CD4-positive, alpha-beta T cell treated with Interferon alpha-2 for 1 hour (primary cell): Measurements from ENCODE around the gene RNF222.

Experiments used
- DNase-seq, 2 donors: peaks; one replicate each; pipeline ENCODE4 v3.0.0-alpha.2; 2020 to 2022

RNF222 gene, protein sequence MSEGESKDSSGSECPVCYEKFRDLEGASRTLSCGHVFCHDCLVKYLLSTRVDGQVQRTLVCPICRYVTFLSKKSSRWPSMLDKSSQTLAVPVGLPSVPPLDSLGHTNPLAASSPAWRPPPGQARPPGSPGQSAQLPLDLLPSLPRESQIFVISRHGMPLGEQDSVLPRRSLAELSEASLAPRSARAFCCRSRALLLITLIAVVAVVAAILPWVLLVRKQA

DNA sequence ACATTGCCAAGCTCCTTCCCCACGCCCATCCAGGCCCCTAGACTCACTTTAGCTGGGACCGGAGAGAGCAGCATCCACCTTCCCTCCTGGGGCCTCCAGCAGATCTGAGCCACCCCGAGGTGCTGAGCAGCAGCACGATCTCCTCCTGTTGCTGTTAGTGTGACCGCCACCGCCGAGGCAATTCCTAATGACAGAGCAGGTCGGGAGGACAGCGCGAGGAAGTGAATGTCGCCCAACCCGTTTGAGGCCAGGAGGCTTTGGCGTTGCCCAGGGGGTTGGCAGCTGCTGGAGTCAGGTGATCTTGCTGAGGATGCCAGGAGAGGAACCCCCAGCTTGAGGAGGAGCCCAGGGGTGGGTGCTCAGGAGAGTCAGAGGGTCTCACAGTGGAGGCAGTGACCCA is at the start of gene RNF222:
Gene RNF222, minus strand, starts transcription at position 192 of the 400 bp plus-strand sequence. CDS start 4,366 bp downstream, outside the sequence.
- DNase-seq = no peak

DNA sequence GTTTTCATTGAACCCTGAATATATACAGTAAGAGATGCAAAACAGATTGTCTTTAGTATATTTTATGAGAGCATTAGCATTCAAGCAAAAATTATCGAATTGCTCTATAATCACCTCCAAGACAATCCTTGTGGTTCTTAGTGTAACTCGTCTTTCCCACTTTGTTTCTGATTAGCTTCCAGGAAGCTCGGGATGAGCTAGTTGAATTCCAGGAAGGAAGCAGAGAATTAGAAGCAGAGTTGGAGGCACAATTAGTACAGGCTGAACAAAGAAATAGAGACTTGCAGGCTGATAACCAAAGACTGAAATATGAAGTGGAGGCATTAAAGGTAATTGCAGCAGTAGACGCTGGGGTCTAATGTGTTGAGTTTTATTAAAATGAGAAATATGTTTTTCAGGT is 47.9 kb upstream of the RNF222 start:
- no peak for DNase-seq

DNA sequence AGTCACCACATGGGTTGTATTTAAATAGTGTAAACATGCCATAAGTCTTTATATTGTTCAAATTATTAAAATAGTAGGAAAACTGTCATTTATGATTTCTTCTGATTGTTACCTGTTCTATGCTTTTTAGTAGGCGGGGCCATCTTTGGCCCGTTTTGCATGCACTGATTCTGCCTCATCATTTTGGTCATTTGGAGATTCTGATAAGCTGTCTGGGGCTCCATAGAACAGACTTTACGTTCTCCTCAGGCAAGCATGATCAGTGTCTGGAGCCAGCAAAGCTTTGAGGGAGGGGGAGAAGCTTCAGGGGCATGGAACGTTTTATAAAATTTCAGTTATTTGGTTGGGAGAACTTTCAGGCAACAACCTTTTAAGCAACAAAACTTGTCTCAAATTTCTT is 46.9 kb upstream of the RNF222 start:
- no peak for DNase-seq

DNA sequence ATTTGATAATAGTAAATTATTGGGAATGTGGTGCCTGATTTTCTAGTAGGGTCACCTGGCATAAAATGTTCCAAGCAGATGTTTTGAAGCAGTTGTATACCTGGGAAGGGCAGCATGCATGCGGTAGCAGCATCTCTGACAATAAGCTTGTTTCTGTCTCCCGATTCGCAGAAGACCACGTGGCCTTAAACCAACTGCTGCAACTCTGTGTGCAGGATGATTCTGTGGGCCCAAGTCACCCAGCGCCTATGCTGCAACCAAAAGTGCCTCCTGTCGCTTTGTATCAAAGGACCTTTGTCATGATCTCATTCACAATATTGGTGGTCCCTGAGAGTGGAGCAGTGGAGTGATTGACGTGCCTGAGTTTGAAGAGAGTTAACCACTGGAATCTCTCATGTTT is 46.1 kb upstream of the RNF222 start:
- no peak for DNase-seq

DNA sequence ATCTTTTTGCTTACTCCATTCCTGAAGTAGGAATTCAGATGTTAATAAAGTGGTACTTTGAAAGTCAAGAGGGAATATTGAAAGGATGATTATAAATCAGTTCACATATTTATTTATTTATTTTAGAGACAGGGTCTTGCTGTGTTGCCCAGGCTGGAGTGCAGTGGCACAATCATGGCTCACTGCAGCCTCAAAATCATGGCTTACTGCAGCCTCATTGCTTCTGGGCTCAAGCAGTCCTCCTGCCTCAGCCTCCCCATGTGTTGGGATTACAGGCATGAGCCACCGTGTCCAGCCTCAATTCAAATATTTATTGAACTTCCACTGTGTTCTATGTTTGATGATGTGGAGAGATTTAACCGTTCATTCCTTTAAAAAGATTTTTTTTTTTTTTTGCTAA is 44.7 kb upstream of the RNF222 start:
- no peak for DNase-seq

DNA sequence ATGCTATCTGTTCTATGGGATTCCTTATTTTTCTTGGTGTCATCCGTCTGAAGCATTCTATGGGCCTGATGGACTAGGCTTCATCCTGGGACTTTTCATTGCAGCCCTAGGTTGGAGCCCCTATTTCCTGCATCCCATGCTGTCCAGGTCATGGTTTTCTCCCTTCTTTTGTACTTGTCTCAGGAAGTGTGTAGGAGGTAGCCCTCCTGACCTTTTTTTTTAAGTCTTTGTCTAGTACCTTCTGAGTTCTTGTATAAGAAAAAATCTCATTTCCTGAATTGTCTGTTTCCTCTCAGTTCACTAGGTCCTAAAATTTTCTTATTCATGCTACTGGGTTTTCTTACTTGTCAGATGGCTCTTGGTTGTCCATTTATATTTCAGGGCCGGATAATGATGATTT is 44.1 kb upstream of the RNF222 start:
- DNase-seq = no peak

DNA sequence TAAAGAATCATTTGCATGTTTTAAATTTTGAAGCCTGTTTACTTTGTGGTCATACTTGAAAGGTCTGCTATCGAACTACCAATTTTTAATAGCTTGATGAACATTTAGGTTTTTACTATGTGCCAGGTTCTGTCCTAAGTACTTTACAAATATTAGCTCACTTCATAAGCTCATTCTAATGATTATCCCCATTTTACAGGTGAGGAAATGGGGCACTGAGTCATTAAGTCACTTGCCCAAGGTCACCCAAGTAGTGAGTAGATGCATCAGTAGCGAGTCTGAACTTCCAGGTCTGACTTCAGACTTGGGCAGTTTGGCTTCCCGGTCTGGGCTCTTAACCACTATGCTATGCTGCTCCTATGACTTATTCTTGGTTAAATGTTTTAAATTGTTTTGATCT is 42.1 kb upstream of the RNF222 start:
- no peak for DNase-seq

DNA sequence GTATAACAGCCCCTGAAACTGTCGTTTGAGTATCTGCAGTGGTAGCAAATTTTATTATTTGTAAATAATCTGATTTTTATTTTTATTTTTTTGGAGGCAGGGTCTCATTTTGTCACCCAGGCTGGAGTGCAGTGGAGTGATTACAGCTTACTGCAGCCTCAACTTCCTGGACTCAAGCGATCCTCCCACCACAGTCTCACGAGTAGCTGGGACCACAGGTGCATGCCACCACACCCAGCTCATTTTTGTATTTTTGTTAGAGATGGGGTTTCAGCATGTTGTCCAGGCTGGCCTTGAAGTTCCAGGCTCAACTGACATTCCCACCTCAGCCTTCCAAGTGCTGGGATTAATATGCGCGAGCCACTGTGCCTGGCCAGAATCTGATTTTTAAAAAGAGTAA is 40.8 kb upstream of the RNF222 start:
- peak in 1 of 2 donors; percentile 18 for DNase-seq

DNA sequence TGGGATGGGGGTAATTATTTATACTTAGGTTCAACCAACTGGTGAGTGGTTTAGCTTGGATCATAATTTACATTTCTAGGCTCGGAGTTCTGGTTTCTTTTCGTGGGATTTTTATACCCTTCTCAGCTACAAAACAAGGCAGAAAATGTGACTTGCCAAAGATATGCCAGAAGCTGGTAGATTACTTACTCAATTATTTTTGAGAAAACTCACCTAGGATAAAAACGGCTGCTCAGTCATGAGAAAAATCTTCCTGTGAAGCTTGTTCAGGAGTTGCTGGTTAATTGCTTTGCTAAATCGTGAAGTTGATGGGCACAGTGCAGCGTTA is 39.2 kb upstream of the RNF222 start:
- DNase-seq = no peak

DNA sequence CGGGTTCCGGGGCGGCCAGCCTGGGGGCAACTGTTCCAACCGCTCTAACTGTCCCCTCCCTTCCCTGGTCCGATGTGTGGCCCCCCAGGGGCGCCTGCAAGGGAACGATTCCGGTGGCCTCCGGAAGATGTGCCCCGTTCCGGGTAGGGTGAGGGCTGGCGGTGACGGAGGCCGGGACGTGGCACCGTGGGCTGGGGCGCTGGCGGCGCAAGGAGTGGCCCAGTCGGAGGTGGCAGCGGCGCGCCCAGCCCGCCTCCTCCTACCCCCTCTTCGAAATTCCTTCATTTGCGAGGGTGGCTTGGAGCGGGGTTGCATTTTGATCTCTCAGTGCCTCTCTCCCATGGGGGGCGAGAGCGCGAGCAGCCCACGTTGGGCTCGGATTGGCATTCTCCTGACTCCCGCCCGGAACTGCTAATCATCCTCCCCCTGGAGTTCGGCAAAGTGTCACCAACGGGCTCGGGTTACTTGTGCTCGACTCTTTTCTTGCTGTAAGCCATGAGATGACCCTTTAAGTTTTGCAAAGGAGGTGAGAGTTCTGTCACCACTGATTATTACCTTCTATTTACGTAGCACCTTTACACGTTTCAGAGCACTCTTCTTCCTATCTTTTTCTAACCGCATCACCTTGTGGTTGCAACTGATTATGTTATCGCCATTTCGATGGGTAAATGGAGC is 38.7 kb upstream of the RNF222 start:
- DNase-seq = peak; percentile 50 to 64

DNA sequence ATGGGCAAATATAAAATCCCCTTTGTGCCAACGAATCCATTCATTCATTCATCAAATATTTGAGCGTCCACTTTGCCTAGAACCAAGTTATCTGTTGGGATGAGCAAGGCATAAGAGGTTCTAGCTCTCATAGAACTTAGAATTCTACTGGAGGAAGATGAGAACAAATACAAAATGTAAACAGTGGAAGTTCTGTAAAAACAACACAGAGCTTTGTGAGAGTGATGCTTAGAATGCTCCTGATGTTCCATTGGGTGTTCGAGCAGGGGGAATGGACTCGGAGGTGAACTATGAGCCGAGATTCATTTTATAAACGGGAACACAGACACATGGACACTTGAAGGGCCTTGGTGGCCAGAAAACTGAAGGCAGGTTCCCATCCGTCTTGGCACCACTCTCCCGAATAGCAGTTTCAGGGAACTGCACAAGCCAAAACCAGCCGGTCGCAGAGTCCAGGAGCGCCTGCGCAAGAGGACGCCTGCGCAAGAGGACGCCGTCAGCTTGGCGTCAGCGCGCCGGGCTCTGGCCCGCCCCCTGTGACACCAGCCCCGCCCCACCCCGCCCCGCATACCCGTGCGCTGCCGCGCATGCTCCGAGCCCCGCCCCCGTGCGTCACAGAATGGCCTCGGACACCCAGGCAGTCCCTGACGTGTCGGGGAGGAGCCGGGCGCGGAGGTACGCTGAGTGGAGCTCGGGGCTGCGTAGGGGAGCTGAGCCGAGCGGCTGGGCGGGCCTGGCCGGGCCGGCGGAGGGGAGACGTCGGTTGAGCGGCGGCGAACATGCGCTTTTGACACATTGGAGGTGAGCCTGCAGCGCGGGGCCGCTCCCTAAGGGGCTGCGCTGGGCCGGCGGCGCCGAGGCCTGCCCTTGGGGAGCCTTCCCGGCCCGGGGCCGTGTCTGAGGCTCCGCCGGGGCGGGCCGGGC is 37.9 kb upstream of the RNF222 start, which contains the start of gene NDEL1:
Gene NDEL1, plus strand, starts transcription at position 640 of the 924 bp plus-strand sequence. CDS start 8,388 bp downstream, outside the sequence.
- peak; percentile 98 for DNase-seq

DNA sequence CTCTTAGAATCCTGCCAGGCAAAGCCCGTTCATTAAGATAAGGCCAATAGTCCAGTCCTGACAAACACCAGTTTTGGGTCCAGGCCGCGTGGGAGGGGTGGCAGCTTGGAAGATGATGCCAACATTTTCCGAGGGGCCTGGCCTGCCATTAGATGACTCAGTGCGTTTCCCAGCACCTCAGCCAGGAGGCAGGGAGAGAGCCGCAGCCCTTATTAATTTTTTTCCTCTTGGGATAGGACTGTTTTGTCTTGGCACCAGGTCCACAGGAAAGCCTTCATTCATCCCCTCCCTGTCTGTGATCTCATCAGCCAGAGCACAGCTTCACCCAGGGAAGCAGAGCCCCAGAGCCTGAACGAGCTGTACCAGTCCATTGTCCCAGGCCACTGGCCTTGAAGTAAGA is 33.3 kb upstream of the RNF222 start:
- no peak for DNase-seq

DNA sequence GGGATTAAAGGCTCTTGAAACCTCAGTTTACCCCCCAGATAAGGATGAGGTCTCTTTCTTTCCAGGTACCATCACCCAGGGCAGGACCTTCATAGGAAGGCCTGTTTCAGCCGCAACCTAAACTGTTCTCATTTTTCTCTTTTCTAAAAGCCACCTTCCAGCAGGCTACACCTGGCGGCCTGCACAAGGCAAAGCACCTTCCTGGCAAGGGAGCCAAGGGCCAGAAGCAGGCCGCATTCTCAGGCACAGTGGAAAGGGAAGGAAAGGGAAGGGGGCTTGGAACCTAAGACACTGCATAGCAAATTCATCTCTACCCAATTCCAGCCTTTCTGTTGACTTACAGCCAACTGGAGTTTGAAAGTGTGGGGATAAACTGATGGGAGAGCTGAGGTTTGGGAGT is 29.2 kb upstream of the RNF222 start:
- DNase-seq = no peak

DNA sequence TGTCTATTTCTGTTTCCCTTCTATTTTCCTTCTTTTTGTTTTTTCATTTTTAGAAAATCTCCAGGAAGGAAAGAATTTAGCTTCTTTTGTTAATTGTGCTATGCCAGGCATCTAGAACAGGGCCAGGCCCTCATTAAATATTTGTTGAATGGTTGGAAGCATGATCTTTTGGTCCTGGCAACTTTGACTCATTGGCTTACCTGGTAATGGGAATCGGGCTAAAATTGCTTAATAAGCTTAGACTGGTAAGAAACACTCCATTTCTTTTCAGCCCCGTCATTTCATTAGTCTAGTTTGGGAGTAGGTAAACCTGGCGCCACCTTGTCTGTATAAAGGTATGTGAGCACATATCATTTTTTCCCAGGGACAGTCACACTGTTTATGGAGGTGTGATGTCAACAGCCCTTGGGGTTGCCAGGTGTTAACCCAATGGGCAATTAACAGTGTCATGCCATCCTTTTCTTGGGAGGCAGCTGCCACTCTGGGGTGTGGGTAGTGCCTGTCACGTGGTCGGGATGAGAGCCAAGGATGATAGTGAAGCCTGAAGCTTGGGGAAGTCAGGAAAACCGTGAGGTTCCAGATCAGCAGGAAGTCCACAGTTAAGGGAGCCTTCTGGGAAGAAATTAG is 28.6 kb upstream of the RNF222 start:
- no peak for DNase-seq

DNA sequence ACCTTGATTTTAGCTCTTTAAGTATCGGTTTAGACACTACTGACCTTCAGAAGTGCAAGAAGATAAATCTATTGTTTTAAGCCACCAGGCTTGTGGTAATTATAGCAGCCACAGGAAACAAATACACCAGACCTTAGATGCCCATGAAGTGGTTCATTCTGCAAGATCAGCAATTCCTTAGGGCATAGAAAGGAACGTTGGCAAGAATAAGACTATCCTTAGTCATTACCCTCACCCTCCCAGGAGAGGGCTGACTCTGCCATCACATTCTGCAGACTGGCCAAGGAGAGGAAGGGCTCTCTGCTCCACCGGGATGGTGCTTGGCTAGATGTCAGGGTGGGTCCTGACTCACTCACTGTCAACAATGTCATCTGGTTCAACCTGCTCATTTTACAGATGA is 23.9 kb upstream of the RNF222 start:
- DNase-seq = no peak

DNA sequence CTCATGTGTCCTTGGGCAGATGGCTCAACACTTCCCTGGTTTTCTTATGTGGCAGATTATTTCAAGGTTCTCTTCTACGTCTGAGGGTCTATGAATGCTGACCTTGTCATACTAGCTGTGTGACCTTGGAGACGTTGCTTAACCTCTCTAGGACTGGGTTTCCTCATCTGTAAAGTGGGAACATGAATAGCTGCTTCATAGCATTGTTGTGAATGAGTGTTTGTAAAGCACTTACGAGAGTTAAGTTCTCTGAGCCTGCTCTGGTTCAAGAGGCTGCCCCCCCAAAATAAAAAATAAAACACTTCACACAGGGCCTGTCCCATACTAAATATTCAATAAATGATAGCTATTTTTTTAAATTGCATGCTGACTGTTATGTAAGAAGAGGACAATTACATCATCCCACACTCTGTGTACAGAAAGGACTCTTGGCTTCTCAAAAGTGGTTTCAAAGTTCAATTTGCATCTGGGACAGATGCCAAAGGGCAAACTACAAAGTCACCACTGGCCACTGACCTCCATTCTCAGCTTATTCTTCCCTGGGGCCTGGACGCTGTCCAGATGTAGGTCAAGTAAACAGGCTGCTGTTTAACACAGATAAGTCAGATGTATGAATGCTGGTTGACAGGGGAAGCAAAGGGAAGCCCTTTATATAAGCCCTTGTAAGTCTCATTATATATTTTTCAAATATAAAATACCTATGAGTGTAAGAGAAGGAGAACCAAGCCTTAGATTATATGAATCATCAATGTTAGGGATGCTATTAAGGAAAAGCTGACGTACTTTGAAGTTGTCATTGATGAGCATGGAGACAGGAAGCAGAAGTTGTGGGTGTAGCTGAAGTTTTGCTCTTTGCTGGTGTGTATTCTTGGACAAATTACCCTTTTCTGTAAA is 22.7 kb upstream of the RNF222 start:
- DNase-seq = peak in 1 of 2 donors; percentile 20

DNA sequence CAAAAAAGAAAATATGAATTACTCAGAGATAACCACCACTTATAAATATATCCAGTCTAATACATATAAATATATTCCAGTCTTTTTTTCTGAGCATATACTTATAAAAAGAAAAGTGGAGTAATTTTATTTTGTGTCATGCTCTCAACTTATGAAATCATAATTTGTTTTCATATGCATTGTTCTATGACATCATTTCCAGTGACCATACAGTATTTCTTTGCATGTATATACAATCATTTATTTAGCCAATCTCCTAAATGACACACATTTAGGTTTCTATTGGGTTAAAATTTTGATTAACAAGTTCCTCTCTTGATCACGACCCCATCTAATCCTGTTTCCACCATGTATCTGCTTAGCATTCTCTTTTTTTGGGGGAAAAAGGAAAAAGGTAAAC is 21.7 kb upstream of the RNF222 start:
- no peak for DNase-seq

DNA sequence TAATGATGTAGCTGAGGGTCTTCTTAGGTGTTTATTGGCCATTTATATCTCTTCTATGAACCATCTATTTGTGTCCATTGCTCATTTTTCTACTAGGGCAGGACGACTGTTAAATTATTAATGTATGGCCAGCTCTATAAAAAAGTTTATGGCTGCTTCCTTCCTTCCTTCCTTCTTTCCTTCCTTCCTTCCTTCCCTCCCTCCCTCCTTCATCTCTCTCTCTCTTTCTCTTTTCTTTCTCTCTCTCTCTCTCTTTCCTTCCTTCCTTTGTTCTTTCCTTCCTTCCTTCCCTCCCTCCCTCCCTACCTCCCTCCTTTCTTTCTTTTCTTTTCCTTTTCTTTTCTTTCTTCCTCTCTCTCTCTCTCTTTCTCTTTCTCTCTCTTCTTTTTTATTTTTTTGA is 20.8 kb upstream of the RNF222 start:
- DNase-seq = no peak

DNA sequence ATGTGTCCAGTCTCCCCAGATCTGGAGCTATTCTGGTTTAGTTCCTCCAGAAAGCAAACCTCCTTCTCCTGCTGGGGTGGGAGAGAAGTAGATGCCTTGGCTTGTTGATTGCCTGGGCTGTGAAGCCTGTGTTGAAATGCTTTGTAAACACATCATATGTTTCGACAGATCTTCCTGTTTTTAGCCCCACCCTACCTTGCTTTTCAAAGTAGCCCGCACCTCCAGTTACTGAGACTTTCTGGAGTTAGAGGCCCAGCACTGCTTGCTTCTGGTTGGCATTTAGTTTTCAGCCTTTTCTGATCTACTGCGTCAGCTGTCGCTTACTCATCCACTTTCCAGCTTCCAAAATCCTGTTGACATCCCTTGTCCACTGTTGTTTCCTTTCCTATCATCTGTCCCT is 20.2 kb upstream of the RNF222 start:
- peak in 1 of 2 donors; percentile 43 for DNase-seq

DNA sequence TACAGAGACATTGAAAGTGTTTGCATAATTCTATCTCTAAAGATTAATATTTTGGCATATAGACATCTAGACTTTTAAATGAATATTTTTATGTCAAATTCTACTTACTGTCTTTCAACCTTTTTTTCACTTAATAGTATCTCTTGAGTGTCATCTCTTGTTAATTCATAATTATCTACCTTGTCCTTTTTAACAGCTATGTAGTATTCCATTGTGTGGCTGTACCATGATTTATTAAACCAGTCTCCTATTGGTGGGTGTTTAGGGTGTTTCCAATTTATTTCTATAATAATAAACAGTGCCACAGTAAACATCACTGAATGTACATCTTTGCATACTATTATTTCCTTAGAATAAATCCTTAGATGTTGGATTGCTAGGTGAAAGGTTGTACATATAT is 16.3 kb upstream of the RNF222 start:
- no peak for DNase-seq

DNA sequence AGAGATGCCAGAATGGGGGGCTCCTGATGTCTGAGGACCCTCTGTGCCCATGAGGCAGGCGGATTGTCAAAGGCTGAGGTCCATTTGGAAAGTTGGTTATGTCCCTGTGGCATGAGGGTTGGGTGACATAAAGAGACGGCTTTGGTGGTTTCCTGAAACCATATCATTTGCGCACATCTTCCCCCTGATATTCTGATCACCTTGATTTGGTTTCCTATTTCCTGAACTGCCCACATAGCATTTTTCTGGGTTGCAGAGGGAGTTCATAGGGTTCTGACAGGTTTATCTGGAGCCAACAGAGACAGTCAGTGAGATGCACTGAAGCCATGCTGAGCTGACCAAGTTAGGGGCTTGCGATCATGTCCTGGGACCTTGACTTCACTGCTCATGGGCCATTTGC is 15.7 kb upstream of the RNF222 start:
- no peak for DNase-seq

DNA sequence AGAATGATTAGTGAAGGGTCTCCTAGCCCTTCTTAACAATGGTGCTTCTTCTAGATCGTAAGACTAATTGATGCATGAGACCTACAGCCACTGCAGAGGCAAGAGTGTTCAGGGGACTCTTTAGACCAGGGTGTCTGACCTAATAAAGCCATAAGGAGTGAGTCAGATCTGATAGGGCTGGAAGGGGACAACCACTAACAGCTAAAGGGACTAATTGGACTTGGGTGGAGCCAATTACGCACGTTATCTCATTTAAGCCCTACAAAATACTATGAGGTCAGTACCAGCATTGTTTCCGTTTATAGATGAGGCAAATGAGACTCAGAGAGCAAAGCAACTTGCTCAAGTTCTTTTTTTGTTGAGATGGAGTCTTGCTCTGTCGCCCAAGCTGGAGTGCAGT is 14.5 kb upstream of the RNF222 start:
- no peak for DNase-seq
